Measurements from ENCODE around the gene GNG7.

The GNG7 gene

GRCh38 chr19:2721570-2722540, 19.4 kb upstream of the GNG7 start:
- TF ChIP-seq CTCF (IDR thresholded peaks at IDR 0.05; ENCODE audit: low read depth, low read length, missing control alignments) = no peak

GRCh38 chr19:2720777-2721569, 18.5 kb upstream of the GNG7 start, which contains the start of gene DIRAS1:
TSS of gene DIRAS1 (minus strand) at chr19:2721372. CDS start at chr19:2717806, 3,566 bp downstream.
- DNase-seq (ENCODE audit: low read depth) = no peak
- peak within 1 kb of the TSS; percentile 33 for H3K4me3 ChIP-seq (ENCODE audit: low read depth, low read length)
- no peak for TF ChIP-seq CTCF (IDR thresholded peaks at IDR 0.05; ENCODE audit: low read depth, low read length, missing control alignments)

More at GRCh38 chr19:2721570-2722540, 19.4 kb upstream of the GNG7 start:
- peak overlapping the region; percentile 33 for H3K4me3 ChIP-seq (ENCODE audit: low read depth, low read length)
- no peak for DNase-seq (ENCODE audit: low read depth)

- DNase-seq (ENCODE audit: low read depth) = no peak
- TF ChIP-seq CTCF (IDR thresholded peaks at IDR 0.05; ENCODE audit: low read depth, low read length, missing control alignments) = peak; percentile 7
- no peak overlapping the region for H3K4me3 ChIP-seq (ENCODE audit: low read depth, low read length)
Measured at GRCh38 chr19:2719920-2720776, 17.7 kb upstream of the GNG7 start.

GRCh38 chr19:2719232-2719735, 16.8 kb upstream of the GNG7 start:
- DNase-seq (ENCODE audit: low read depth) = no peak
- no peak overlapping the region for H3K4me3 ChIP-seq (ENCODE audit: low read depth, low read length)
- no peak for TF ChIP-seq CTCF (IDR thresholded peaks at IDR 0.05; ENCODE audit: low read depth, low read length, missing control alignments)

- no peak overlapping the region for H3K4me3 ChIP-seq (ENCODE audit: low read depth, low read length)
- TF ChIP-seq CTCF (IDR thresholded peaks at IDR 0.05; ENCODE audit: low read depth, low read length, missing control alignments) = no peak
- no peak for DNase-seq (ENCODE audit: low read depth)
Measured at GRCh38 chr19:2717638-2718541, 15.4 kb upstream of the GNG7 start.
